K562 (cell line): Measurements from ENCODE around the gene CCDC33.

ENCODE experiments used
- BMI1 ChIP-seq: fragments of 150-350 bp; IDR thresholded peaks from 2 replicates; pipeline ENCODE4 v1.6.1; 2014; ENCODE audit warnings: low read length
- CHCHD3 ChIP-seq: fragments of 250-450 bp; sonication (Bioruptor Pico); IDR thresholded peaks from 2 replicates; pipeline ENCODE4 v2.1.2; 2022; ENCODE audit warnings: mild to moderate bottlenecking
- EP300 ChIP-seq: IDR thresholded peaks from 2 replicates; pipeline ENCODE4 v1.6.1; 2012; ENCODE audit warnings: low read length, improper control_type of control experiment
- EZH2 ChIP-seq: IDR thresholded peaks from 2 replicates; pipeline ENCODE4 v1.6.1; 2012; ENCODE audit warnings: low read depth, mild to moderate bottlenecking, inconsistent platforms, low read length, borderline replicate concordance
- HNRNPUL1 ChIP-seq: fragments of 200-400 bp; formaldehyde crosslinking; IDR thresholded peaks from 2 replicates; pipeline ENCODE4 v1.6.1; 2017; ENCODE audit warnings: low read length
- KDM1A ChIP-seq, 2 experiments: fragments of 450-650 bp; IDR thresholded peaks; 2 replicates each; pipeline ENCODE4 v1.6.1; 2016; ENCODE audit warnings: mild to moderate bottlenecking in 2 of 2
- RB1 ChIP-seq: fragments of 450-650 bp; IDR thresholded peaks from 2 replicates; pipeline ENCODE4 v1.6.1; 2017; ENCODE audit warnings: low read depth, mild to moderate bottlenecking
- TBP ChIP-seq: optimal IDR thresholded peaks from 2 replicates; pipeline ENCODE3; 2011; ENCODE audit warnings: low read depth, low read length, improper control_type of control experiment
- TEAD4 ChIP-seq, 2 experiments: sonication (generic) in 1 of 2; formaldehyde crosslinking in 1 of 2; IDR thresholded peaks; 2 replicates each; pipeline versions ENCODE4 v1.6.1 to v1.8.0; 2012 to 2022; ENCODE audit warnings: borderline replicate concordance in 1 of 2, inconsistent platforms in 1 of 2, low read length in 1 of 2, mild to moderate bottlenecking in 1 of 2, missing genetic modification reagents in 1 of 2
- TGIF2 ChIP-seq: sonication (generic); formaldehyde crosslinking; IDR thresholded peaks from 2 replicates; pipeline ENCODE4 v1.8.1; 2022; ENCODE audit warnings: mild to moderate bottlenecking, missing genetic modification reagents, moderate library complexity
- ZFP1 ChIP-seq: fragments of 450-650 bp; formaldehyde crosslinking; IDR thresholded peaks from 2 replicates; pipeline ENCODE4 v1.4.0; 2020; ENCODE audit warnings: mild to moderate bottlenecking, mixed read lengths
- ZNF133 ChIP-seq: fragments of 250-450 bp; sonication (Bioruptor Pico); IDR thresholded peaks from 2 replicates; pipeline ENCODE4 v1.4.0; 2020; ENCODE audit warnings: mild to moderate bottlenecking
- TF ChIP-seq, protein P1 (sequence below): fragments of 250-450 bp; sonication (Bioruptor Pico); IDR thresholded peaks from 2 replicates; pipeline ENCODE4 v1.4.0; 2020; ENCODE audit warnings: mild to moderate bottlenecking, moderate library complexity
- TF ChIP-seq, protein P2 (sequence below), 3 experiments: IDR thresholded peaks in 2 of 3; conservative IDR thresholded peaks in 1 of 3; 2 replicates each; pipeline ENCODE4 v1.5.1; 2011 to 2012; ENCODE audit warnings: low read length in 3 of 3, mild to moderate bottlenecking in 3 of 3, control low read depth in 2 of 3, improper control_type of control experiment in 1 of 3, inconsistent platforms in 1 of 3, low read depth in 1 of 3, mixed read lengths in 1 of 3, moderate library complexity in 1 of 3; ENCODE audit not compliant: insufficient read depth in 2 of 3

DNA sequence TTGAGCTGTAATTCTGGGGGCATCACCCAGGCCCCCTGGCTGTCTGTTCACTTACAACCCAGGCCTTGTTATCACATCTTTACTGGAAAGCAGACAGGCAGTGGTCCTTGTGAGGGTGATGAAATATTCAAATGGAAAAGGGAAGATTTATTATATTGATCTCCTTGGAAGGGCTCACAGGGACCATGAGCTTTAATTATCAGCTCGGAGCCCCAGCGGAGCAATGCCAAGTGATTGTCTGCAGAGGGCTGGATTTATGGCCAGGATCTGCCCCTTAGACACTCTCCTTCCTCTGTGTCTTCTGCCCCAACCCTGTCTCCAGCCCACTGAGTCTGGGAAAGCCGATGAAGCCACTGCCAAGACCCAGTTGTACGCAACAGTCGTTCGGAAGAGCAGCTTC, 31.9 kb downstream of the CCDC33 start:
- no peak for TF ChIP-seq BMI1
- no peak for TF ChIP-seq ZNF133 (CRISPR knock-in tag)
- no peak for TF ChIP-seq TGIF2 (CRISPR knock-in tag)
- TF ChIP-seq EZH2 = no peak
- TF ChIP-seq, protein P1, sequence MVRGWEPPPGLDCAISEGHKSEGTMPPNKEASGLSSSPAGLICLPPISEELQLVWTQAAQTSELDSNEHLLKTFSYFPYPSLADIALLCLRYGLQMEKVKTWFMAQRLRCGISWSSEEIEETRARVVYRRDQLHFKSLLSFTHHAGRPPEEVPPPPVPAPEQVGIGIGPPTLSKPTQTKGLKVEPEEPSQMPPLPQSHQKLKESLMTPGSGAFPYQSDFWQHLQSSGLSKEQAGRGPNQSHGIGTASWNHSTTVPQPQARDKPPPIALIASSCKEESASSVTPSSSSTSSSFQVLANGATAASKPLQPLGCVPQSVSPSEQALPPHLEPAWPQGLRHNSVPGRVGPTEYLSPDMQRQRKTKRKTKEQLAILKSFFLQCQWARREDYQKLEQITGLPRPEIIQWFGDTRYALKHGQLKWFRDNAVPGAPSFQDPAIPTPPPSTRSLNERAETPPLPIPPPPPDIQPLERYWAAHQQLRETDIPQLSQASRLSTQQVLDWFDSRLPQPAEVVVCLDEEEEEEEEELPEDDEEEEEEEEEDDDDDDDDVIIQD (CRISPR knock-in tag) = no peak
- TF ChIP-seq KDM1A (IDR thresholded peaks at IDR 0.05) = no peak
- TF ChIP-seq, protein P2, sequence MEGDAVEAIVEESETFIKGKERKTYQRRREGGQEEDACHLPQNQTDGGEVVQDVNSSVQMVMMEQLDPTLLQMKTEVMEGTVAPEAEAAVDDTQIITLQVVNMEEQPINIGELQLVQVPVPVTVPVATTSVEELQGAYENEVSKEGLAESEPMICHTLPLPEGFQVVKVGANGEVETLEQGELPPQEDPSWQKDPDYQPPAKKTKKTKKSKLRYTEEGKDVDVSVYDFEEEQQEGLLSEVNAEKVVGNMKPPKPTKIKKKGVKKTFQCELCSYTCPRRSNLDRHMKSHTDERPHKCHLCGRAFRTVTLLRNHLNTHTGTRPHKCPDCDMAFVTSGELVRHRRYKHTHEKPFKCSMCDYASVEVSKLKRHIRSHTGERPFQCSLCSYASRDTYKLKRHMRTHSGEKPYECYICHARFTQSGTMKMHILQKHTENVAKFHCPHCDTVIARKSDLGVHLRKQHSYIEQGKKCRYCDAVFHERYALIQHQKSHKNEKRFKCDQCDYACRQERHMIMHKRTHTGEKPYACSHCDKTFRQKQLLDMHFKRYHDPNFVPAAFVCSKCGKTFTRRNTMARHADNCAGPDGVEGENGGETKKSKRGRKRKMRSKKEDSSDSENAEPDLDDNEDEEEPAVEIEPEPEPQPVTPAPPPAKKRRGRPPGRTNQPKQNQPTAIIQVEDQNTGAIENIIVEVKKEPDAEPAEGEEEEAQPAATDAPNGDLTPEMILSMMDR (IDR thresholded peaks at IDR 0.05 in 2 of 3, conservative IDR thresholded peaks at IDR 0.05 in 1 of 3; ENCODE audit: insufficient read depth in 2 of 3, low read depth in 1 of 3, low read length in 3 of 3) = no peak
- no peak for TF ChIP-seq EP300
- no peak for TF ChIP-seq RB1
- TF ChIP-seq HNRNPUL1 = no peak
- TF ChIP-seq TBP = no peak
- TF ChIP-seq ZFP1 (CRISPR knock-in tag) = no peak
- no peak for TF ChIP-seq CHCHD3 (CRISPR knock-in tag)
- no peak for TF ChIP-seq TEAD4 (IDR thresholded peaks at IDR 0.05; ENCODE audit: low read length)
- TF ChIP-seq TEAD4 (CRISPR knock-in tag; IDR thresholded peaks at IDR 0.05; ENCODE audit: borderline replicate concordance) = no peak
